Uterus (tissue), 4 donors: Measurements from ENCODE around the gene DHX35. TPM values are rescaled to one million over a fixed set of nuclear protein-coding genes. Genes with fewer than 3 reads are reported as not detected.

ENCODE experiments used
- DNase-seq, 2 donors: peaks; one replicate each; pipeline ENCODE4 v3.0.0-alpha.2; 2019 to 2020
- H3K27ac ChIP-seq, 2 donors: fragments of 200-600 bp; sonication (generic); 1 replicate in 1 of 2; 2 replicates in 1 of 2; pipeline ENCODE4 v1.5.1; 2016 to 2018
- H3K27me3 ChIP-seq, 2 donors: fragments of 200-600 bp; sonication (generic); one replicate each; pipeline ENCODE4 v1.5.1; 2018 to 2019; ENCODE audit warnings: control low read depth in 1 of 2
- H3K36me3 ChIP-seq, 2 donors: fragments of 200-600 bp; sonication (generic); one replicate each; pipeline ENCODE4 v1.5.1; 2019; ENCODE audit warnings: control low read depth in 1 of 2
- H3K4me1 ChIP-seq, 2 donors: fragments of 200-600 bp; sonication (generic); one replicate each; pipeline ENCODE4 v1.5.1; 2018 to 2019; ENCODE audit warnings: control low read depth in 1 of 2
- H3K4me3 ChIP-seq, 2 donors: fragments of 200-600 bp; sonication (generic); 1 replicate in 1 of 2; 2 replicates in 1 of 2; pipeline ENCODE4 v1.5.1; 2018 to 2019; ENCODE audit warnings: mild to moderate bottlenecking in 1 of 2
- H3K9me3 ChIP-seq, 2 donors: fragments of 200-600 bp; sonication (generic); one replicate each; pipeline ENCODE4 v1.5.1; 2019; ENCODE audit warnings: control low read depth in 1 of 2
- CTCF ChIP-seq, 4 experiments: fragments of 200-600 bp in 2 of 4; fragments of 450-650 bp in 2 of 4; sonication (generic) in 2 of 4; IDR thresholded peaks; one replicate each; pipeline ENCODE4 v1.5.1; 2016 to 2019; ENCODE audit warnings: antibody characterized with exemption in 4 of 4, mild to moderate bottlenecking in 2 of 4, moderate library complexity in 1 of 4
- POLR2A ChIP-seq, 2 donors: fragments of 450-650 bp; IDR thresholded peaks; one replicate each; pipeline ENCODE4 v1.6.1; 2016; ENCODE audit warnings: antibody characterized with exemption in 2 of 2, mild to moderate bottlenecking in 1 of 2, moderate library complexity in 1 of 2
- intact Hi-C: fragments of 100-400 bp; cut with DNase I; formaldehyde crosslinking; loops from one replicate; pipeline ENCODE4 v1.15.1; 2023; ENCODE audit warnings: low total_unique reads
- total RNA-seq, 4 donors: library from RNA; depleted of rRNA in 3 of 4; stranded (reverse); fragments of >200 nt in 3 of 4; gene quantifications; one replicate each; pipeline versions ENCODE4 v1.1.0 to v1.2.4, GENCODE V29; 2014 to 2023
- donor health status: DM: yes; HTN: yes; CAD: no.

Gene DHX35
- total RNA-seq, 4 donors from 2014 or later: 17.7 to 23.5 (median 21.6) TPM

GRCh38 chr20:39057911-39058310, 95.8 kb downstream of the DHX35 start:
- TF ChIP-seq POLR2A (IDR thresholded peaks at IDR 0.05): no peak
- TF ChIP-seq CTCF (IDR thresholded peaks at IDR 0.05): no peak
- H3K27ac ChIP-seq: no peak overlapping the region
- no peaks in the 10 kb centered on the region for H3K4me1 ChIP-seq
- no peaks in the 10 kb centered on the region for H3K9me3 ChIP-seq
- intact Hi-C loops: no loop called here
- H3K4me3 ChIP-seq: no peak overlapping the region
- no peaks in the 10 kb centered on the region for H3K36me3 ChIP-seq
- H3K27me3 ChIP-seq: no peaks in the 10 kb centered on the region
- DNase-seq: no peak

DNA sequence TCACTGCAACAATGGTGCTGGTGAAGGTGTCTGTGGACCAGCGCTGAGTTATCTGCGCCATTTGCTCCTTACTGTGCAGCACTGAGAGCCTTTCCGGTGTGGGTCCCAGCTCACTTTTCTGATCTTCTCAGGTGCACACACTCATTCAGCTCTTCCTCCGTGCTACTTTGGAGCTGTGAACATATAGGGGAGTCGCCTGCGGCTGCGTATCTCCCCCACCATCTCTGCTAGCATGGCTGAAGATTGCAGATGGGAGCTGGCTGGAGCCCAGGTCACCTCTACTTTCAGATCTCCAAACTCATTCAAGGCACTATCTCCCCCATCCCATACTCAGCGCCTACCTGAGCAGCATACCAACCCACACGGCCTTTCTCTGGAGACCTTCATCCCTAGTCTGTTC, 96.9 kb downstream of the DHX35 start:
- no peak for TF ChIP-seq POLR2A (IDR thresholded peaks at IDR 0.05)
- no peak for TF ChIP-seq CTCF (IDR thresholded peaks at IDR 0.05)
- intact Hi-C loops: no loop called here
- H3K4me3 ChIP-seq: no peak overlapping the region
- no peak for DNase-seq
- H3K27ac ChIP-seq: no peak overlapping the region
- no peaks in the 10 kb centered on the region for H3K36me3 ChIP-seq
- H3K4me1 ChIP-seq: no peaks in the 10 kb centered on the region
- no peaks in the 10 kb centered on the region for H3K27me3 ChIP-seq
- no peaks in the 10 kb centered on the region for H3K9me3 ChIP-seq

- Histone ChIP-seq H3K27ac (no peak overlapping the region), H3K4me3 (no peak overlapping the region), H3K4me1 (no peaks in the 10 kb centered on the region), H3K27me3 (no peaks in the 10 kb centered on the region), H3K9me3 (no peaks in the 10 kb centered on the region), H3K36me3 (no peaks in the 10 kb centered on the region)
- intact Hi-C loops: no loop called here
- DNase-seq: no peak
- TF ChIP-seq CTCF (IDR thresholded peaks at IDR 0.05) (no peak), POLR2A (IDR thresholded peaks at IDR 0.05) (no peak)
Measured at GRCh38 chr20:39066471-39067242, 104.5 kb downstream of the DHX35 start.

DNA sequence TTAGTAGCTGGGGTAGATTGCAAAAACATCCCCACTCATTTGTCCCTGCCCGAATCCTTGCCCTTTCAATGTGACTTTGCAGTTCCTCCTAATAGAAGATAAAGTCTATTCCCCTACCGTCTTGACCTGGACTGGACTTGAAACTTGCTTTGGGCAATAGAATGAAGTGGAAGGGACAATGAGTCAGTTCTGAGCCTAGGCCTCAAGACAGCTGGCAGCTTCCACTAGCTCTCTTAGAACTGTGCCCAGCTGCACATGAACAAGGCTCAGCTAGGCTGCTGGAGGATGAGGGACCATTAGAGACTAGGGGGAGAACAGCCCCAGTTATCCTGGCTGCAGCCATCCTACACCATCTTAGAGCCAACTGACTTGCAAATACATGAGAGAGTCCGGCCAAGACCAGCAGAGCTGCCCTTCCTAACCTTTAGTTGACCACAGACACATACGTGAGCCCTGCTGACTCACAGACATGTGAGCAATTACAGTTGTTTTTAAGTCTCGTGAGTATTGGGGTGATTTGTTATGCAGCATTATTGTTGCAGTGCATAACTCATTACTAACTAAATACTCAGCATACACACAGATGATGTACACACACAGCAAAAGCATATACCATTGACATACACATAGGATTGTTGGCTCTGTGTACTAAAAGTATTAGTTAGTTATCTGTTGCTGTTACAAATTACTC, 105.5 kb downstream of the DHX35 start:
- no peaks in the 10 kb centered on the region for H3K36me3 ChIP-seq
- TF ChIP-seq CTCF (IDR thresholded peaks at IDR 0.05) (no peak), POLR2A (IDR thresholded peaks at IDR 0.05) (no peak)
- intact Hi-C loops: no loop called here
- no peaks in the 10 kb centered on the region for H3K9me3 ChIP-seq
- no peaks in the 10 kb centered on the region for H3K27me3 ChIP-seq
- no peak for DNase-seq
- H3K4me3 ChIP-seq: no peak overlapping the region
- H3K27ac ChIP-seq: no peak overlapping the region
- H3K4me1 ChIP-seq: no peaks in the 10 kb centered on the region

GRCh38 chr20:39069976-39070375, 107.8 kb downstream of the DHX35 start:
- no peaks in the 10 kb centered on the region for H3K27me3 ChIP-seq
- DNase-seq: no peak
- intact Hi-C loops: no loop called here

More at GRCh38 chr20:39069976-39070375, 107.8 kb downstream of the DHX35 start:
- Histone ChIP-seq H3K4me3 (no peak overlapping the region), H3K9me3 (no peaks in the 10 kb centered on the region), H3K4me1 (no peaks in the 10 kb centered on the region), H3K36me3 (no peaks in the 10 kb centered on the region), H3K27ac (no peak overlapping the region)
- TF ChIP-seq CTCF (IDR thresholded peaks at IDR 0.05) (no peak), POLR2A (IDR thresholded peaks at IDR 0.05) (no peak)
